ENCODE measurements around the gene MNT.

DNA sequence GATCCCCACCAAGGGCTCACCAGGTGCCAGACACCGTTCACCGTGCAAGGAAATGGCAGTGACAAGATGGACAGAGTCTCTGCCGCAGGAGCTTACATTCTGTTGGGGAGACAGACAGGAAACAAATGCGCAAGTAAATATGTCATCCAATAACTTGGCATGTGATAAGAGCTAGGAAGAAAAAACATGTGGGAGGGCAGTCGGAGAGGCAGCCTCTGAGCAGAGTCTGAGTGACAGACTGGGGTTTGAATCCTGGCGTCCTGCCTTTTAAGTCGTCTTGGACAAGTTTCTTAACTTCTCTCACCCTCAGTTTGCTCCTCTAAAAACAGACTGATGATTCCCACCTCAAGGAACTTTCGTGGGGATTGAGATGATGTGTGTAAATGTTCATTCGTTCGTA, 56.3 kb downstream of the MNT start:
- TF ChIP-seq, protein P1, sequence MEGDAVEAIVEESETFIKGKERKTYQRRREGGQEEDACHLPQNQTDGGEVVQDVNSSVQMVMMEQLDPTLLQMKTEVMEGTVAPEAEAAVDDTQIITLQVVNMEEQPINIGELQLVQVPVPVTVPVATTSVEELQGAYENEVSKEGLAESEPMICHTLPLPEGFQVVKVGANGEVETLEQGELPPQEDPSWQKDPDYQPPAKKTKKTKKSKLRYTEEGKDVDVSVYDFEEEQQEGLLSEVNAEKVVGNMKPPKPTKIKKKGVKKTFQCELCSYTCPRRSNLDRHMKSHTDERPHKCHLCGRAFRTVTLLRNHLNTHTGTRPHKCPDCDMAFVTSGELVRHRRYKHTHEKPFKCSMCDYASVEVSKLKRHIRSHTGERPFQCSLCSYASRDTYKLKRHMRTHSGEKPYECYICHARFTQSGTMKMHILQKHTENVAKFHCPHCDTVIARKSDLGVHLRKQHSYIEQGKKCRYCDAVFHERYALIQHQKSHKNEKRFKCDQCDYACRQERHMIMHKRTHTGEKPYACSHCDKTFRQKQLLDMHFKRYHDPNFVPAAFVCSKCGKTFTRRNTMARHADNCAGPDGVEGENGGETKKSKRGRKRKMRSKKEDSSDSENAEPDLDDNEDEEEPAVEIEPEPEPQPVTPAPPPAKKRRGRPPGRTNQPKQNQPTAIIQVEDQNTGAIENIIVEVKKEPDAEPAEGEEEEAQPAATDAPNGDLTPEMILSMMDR (IDR thresholded peaks at IDR 0.05), result no peak
- no peak for TF ChIP-seq ZFX (IDR thresholded peaks at IDR 0.05; ENCODE audit: borderline replicate concordance)
